GM12878 (cell line): ENCODE measurements around the gene PPP1R7. TPM values are rescaled to one million over a fixed set of nuclear protein-coding genes. Genes with fewer than 3 reads are reported as not detected.

Experiments
- ATAC-seq: fragments of 200-7000 bp; cut with Tn5 transposase; 3 replicates; pipeline ENCODE4 v1.9.1; 2020; ENCODE audit warnings: mild to moderate bottlenecking, moderate library complexity
- BruUV-seq: library from RNA; stranded (reverse); fragments of 400-500 nt; replicated peaks from 2 replicates; lab custom pipeline; 2021; lab: Mats Ljungman, UMichigan
- CTCF ChIA-PET: fragments of 300-600 bp; sonication (Branson Sonifier 250); formaldehyde crosslinking; extraction: SDS; loops from one replicate; lab custom pipeline; 2021; ENCODE audit warnings: inconsistent platforms; lab: Yijun Ruan, JAX
- POLR2A ChIA-PET: fragments of 350-600 bp; formaldehyde crosslinking; extraction: SDS; loops from one replicate; lab custom pipeline; 2021; ENCODE audit warnings: inconsistent platforms; lab: Charles Lee
- RAD21 ChIA-PET: fragments of 300-600 bp; sonication (Branson Sonifier 250); formaldehyde crosslinking; loops from one replicate; lab custom pipeline; 2023; ENCODE audit warnings: antibody characterized with exemption; ENCODE audit not compliant: unreplicated experiment; lab: Charles Lee
- SMC1A ChIA-PET: fragments of 300-600 bp; sonication (Branson Sonifier 250); formaldehyde crosslinking; loops from one replicate; lab custom pipeline; 2023; ENCODE audit not compliant: unreplicated experiment, uncharacterized antibody; lab: Charles Lee
- DNase-seq: peaks from one replicate; pipeline ENCODE4 v3.0.0-alpha.2; 2011; ENCODE audit warnings: low read depth, low spot score
- FAIRE-seq: peaks from 3 replicates; lab custom pipeline; 2011; peaks lifted over from hg19 to GRCh38; lab: Jason Lieb, UNC
- H2AFZ ChIP-seq: 2 replicates; pipeline ENCODE4 v1.6.0; 2011; ENCODE audit warnings: low read depth, low read length, control low read depth; ENCODE audit not compliant: control insufficient read depth
- H3K27ac ChIP-seq: 2 replicates; pipeline ENCODE4 v1.5.1; 2011; ENCODE audit warnings: control low read depth; ENCODE audit not compliant: control insufficient read depth, insufficient read depth
- H3K27me3 ChIP-seq, 2 experiments: replicated peaks in 1 of 2; 2 replicates each; pipeline versions ENCODE4 v1.6.0 to v1.6.1; 2011; ENCODE audit warnings: low read length in 1 of 2; ENCODE audit not compliant: control insufficient read depth in 2 of 2, insufficient read depth in 2 of 2
- H3K36me3 ChIP-seq, 2 experiments: 2 replicates each; pipeline ENCODE4 v1.5.1; 2011; ENCODE audit warnings: low read length in 1 of 2; ENCODE audit not compliant: control insufficient read depth in 2 of 2, insufficient read depth in 2 of 2
- H3K4me1 ChIP-seq: 2 replicates; pipeline ENCODE4 v1.6.1; 2011; ENCODE audit warnings: mild to moderate bottlenecking, low read length, moderate library complexity, mixed read lengths; ENCODE audit not compliant: control insufficient read depth, insufficient read depth
- H3K4me2 ChIP-seq: 2 replicates; pipeline ENCODE4 v1.6.0; 2011; ENCODE audit warnings: control low read depth; ENCODE audit not compliant: control insufficient read depth, insufficient read depth
- H3K4me3 ChIP-seq: fragments of 200-600 bp; sonication (generic); 2 replicates; pipeline ENCODE4 v1.5.1; 2016
- H3K79me2 ChIP-seq: 2 replicates; pipeline ENCODE4 v1.6.0; 2011; ENCODE audit warnings: low read length; ENCODE audit not compliant: control insufficient read depth, insufficient read depth
- H3K9ac ChIP-seq: 2 replicates; pipeline ENCODE4 v1.8.0; 2011; ENCODE audit warnings: low read length, control low read depth, mixed read lengths; ENCODE audit not compliant: control insufficient read depth, insufficient read depth
- H3K9me3 ChIP-seq: replicated peaks from 3 replicates; pipeline ENCODE4 v1.5.1; 2011; ENCODE audit warnings: mild to moderate bottlenecking, low read length; ENCODE audit not compliant: control insufficient read depth, insufficient read depth
- H4K20me1 ChIP-seq: 2 replicates; pipeline ENCODE4 v1.6.0; 2011; ENCODE audit not compliant: control insufficient read depth, insufficient read depth
- KDM1A ChIP-seq: fragments of 200-600 bp; sonication (generic); IDR thresholded peaks from 2 replicates; pipeline ENCODE4 v1.6.1; 2016; ENCODE audit warnings: borderline replicate concordance
- MTA3 ChIP-seq: IDR thresholded peaks from 2 replicates; pipeline ENCODE4 v1.6.1; 2012; ENCODE audit warnings: low read length, inconsistent platforms, borderline replicate concordance
- POLR2A ChIP-seq: IDR thresholded peaks from 2 replicates; pipeline ENCODE4 v1.6.1; 2011; ENCODE audit warnings: low read depth, mild to moderate bottlenecking, low read length
- POLR2AphosphoS5 ChIP-seq: IDR thresholded peaks from 2 replicates; pipeline ENCODE4 v1.6.1; 2011; ENCODE audit warnings: mild to moderate bottlenecking, low read length, inconsistent platforms
- SIX5 ChIP-seq: IDR thresholded peaks from 2 replicates; pipeline ENCODE4 v1.6.1; 2011; ENCODE audit warnings: mild to moderate bottlenecking, low read depth, low read length, moderate library complexity; ENCODE audit not compliant: severe bottlenecking
- SPI1 ChIP-seq: IDR thresholded peaks from 2 replicates; pipeline ENCODE4 v1.6.1; 2011; ENCODE audit warnings: low read depth, mild to moderate bottlenecking, low read length, moderate library complexity, borderline replicate concordance; ENCODE audit not compliant: insufficient read depth
- WRNIP1 ChIP-seq: IDR thresholded peaks from 2 replicates; pipeline ENCODE4 v1.6.1; 2011; ENCODE audit warnings: low read depth, low read length, improper control_type of control experiment, borderline replicate concordance
- ZBED1 ChIP-seq: IDR thresholded peaks from 2 replicates; pipeline ENCODE4 v1.6.1; 2016; ENCODE audit warnings: borderline replicate concordance
- WGBS: methylation state at CpG from one replicate; pipeline ENCODE4 v1.1.6; 2016; ENCODE audit warnings: low lambda C conversion rate; ENCODE audit not compliant: insufficient replicate concordance, insufficient coverage; ENCODE audit errors: missing lambda C conversion rate; 5-methylcytosine and 5-hydroxymethylcytosine counted together
- in situ Hi-C: fragments of 300-500 bp; cut with MboI; formaldehyde crosslinking; loops from 9 replicates; pipeline ENCODE4 v1.14.3; 2018; ENCODE audit warnings: mixed read lengths
- intact Hi-C: fragments of 100-400 bp; cut with micrococcal nuclease; formaldehyde crosslinking; loops from one replicate; pipeline ENCODE4 v1.14.2; 2022; ENCODE audit not compliant: unreplicated experiment
- polyA plus RNA-seq, 11 experiments: library from polyadenylated mRNA; depleted of rRNA in 4 of 11; unstranded in 6 of 11; stranded (reverse) in 5 of 11; fragments of >200 nt; fragmentation: Nextera tagmentation in 4 of 11; fragmentation: Illumina TruSeq in 1 of 11; extraction: Ambion mirVana in 4 of 11; extraction: Trizol in 1 of 11; gene quantifications; 1 replicate in 1 of 11; 2 replicates in 10 of 11; pipeline versions ENCODE4 v1.2.1 to v1.2.3, GENCODE V29; 2011 to 2016; ENCODE audit warnings: inconsistent platforms in 2 of 11, missing spikeins in 2 of 11, low read depth in 1 of 11
- total RNA-seq, 4 experiments: library from RNA; depleted of rRNA in 3 of 4; stranded (reverse); fragments of >200 nt in 3 of 4; fragmentation: Illumina TruSeq in 1 of 4; extraction: Trizol in 1 of 4; gene quantifications; 2 replicates each; pipeline versions ENCODE4 v1.2.1 to v1.2.3, GENCODE V29; 2013 to 2021
- TF ChIP-seq, protein P1 (sequence below): fragments of 150-350 bp; IDR thresholded peaks from 2 replicates; pipeline ENCODE4 v1.6.1; 2016; ENCODE audit warnings: low read depth, low read length

Gene PPP1R7
- total and polyA plus RNA-seq, 10 of the 15 experiments (the other 5 are each of a cell fraction or from before 2014, with no cell fraction given): 78.5 to 174 (median 93.7) TPM

DNA sequence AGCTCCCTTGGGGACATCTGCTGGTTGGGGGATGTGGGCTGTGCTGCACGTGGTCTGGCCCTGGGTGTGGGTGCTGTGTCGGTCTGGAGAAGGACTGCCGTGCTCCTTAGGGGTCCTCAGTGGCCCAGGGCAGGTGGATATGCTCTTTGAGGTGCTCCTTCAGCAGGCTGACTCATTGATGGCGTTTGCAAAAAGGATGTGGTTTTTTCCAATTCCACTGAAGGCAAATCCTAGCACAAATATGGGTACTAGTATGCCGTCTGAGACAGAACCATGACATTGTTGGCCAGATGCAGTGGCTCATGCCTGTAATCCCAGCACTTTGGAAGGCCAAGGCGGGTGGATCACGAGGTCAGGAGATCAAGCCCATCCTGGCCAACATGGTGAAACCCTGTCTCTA lies 3.3 kb downstream of the PPP1R7 start:
- no peak overlapping the region for H3K4me2 ChIP-seq
- DNase-seq: no peak
- ChIA-PET CTCF (no interaction called here), SMC1A (no interaction called here), POLR2A (no interaction called here), RAD21 (no interaction called here)
- H3K27ac ChIP-seq: no peak overlapping the region
- H3K9ac ChIP-seq: no peak overlapping the region
- H3K9me3 ChIP-seq: no peaks in the 10 kb centered on the region
- H2AFZ ChIP-seq: no peak overlapping the region
- peaks cover 6 to 22% of the 10 kb centered on the region in 2 experiments; a peak in 3 of 4 replicates for H3K36me3 ChIP-seq
- H4K20me1 ChIP-seq: no peaks in the 10 kb centered on the region
- no peaks in the 10 kb centered on the region for H3K27me3 ChIP-seq
- TF ChIP-seq SPI1 (no peak), ZBED1 (no peak), MTA3 (no peak), POLR2AphosphoS5 (no peak), KDM1A (no peak), WRNIP1 (no peak), SIX5 (no peak), POLR2A (no peak)
- TF ChIP-seq, protein P1, sequence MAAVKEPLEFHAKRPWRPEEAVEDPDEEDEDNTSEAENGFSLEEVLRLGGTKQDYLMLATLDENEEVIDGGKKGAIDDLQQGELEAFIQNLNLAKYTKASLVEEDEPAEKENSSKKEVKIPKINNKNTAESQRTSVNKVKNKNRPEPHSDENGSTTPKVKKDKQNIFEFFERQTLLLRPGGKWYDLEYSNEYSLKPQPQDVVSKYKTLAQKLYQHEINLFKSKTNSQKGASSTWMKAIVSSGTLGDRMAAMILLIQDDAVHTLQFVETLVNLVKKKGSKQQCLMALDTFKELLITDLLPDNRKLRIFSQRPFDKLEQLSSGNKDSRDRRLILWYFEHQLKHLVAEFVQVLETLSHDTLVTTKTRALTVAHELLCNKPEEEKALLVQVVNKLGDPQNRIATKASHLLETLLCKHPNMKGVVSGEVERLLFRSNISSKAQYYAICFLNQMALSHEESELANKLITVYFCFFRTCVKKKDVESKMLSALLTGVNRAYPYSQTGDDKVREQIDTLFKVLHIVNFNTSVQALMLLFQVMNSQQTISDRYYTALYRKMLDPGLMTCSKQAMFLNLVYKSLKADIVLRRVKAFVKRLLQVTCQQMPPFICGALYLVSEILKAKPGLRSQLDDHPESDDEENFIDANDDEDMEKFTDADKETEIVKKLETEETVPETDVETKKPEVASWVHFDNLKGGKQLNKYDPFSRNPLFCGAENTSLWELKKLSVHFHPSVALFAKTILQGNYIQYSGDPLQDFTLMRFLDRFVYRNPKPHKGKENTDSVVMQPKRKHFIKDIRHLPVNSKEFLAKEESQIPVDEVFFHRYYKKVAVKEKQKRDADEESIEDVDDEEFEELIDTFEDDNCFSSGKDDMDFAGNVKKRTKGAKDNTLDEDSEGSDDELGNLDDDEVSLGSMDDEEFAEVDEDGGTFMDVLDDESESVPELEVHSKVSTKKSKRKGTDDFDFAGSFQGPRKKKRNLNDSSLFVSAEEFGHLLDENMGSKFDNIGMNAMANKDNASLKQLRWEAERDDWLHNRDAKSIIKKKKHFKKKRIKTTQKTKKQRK: no peak
- H3K4me3 ChIP-seq: no peak overlapping the region
- in situ Hi-C loops: no loop called here
- WGBS: 89% methylated on average over 7 of the region's 7 CpGs
- FAIRE-seq: no peak
- no peak for ATAC-seq
- H3K79me2 ChIP-seq: peaks cover 24% of the 10 kb centered on the region
- no TSS peak for BruUV-seq
- peaks cover 11% of the 10 kb centered on the region for H3K4me1 ChIP-seq
- intact Hi-C loops: no loop called here
